Measurements from ENCODE around the gene NCBP2.
"Not testable (repeated sequence)": the region's sequence is repeated elsewhere in the genome, so short reads cannot be mapped to it uniquely, and the experiment has no call there.

The NCBP2 gene

GRCh38 chr3:196949285-196949619, 6.9 kb upstream of the NCBP2 start:
- no peak overlapping the region for H3K4me3 ChIP-seq (ENCODE audit: low read depth, low read length)
- TF ChIP-seq CTCF (IDR thresholded peaks at IDR 0.05; ENCODE audit: insufficient read depth, low read depth, low read length, missing control alignments) = no peak

GRCh38 chr3:196948442-196949284, 6.3 kb upstream of the NCBP2 start:
- TF ChIP-seq CTCF (IDR thresholded peaks at IDR 0.05; ENCODE audit: insufficient read depth, low read depth, low read length, missing control alignments) = no peak
- DNase-seq (ENCODE audit: low read depth) = no peak

More at GRCh38 chr3:196949285-196949619, 6.9 kb upstream of the NCBP2 start:
- no peak for DNase-seq (ENCODE audit: low read depth)

GRCh38 chr3:196947860-196948441, 5.6 kb upstream of the NCBP2 start:
- no peak overlapping the region for H3K4me3 ChIP-seq (ENCODE audit: low read depth, low read length)
- no peak for TF ChIP-seq CTCF (IDR thresholded peaks at IDR 0.05; ENCODE audit: insufficient read depth, low read depth, low read length, missing control alignments)
- no peak for DNase-seq (ENCODE audit: low read depth)

More at GRCh38 chr3:196948442-196949284, 6.3 kb upstream of the NCBP2 start:
- no peak overlapping the region for H3K4me3 ChIP-seq (ENCODE audit: low read depth, low read length)

- no peak overlapping the region for H3K4me3 ChIP-seq (ENCODE audit: low read depth, low read length)
- DNase-seq (ENCODE audit: low read depth) = no peak
- TF ChIP-seq CTCF (IDR thresholded peaks at IDR 0.05; ENCODE audit: insufficient read depth, low read depth, low read length, missing control alignments) = peak; percentile 6
These were observed 5.0 kb upstream of the NCBP2 start for GRCh38 chr3:196947136-196947859.

GRCh38 chr3:196944037-196944790, 1.9 kb upstream of the NCBP2 start:
- peak overlapping the region; percentile 72; the same call in 1 of the 2 replicates for H3K4me3 ChIP-seq (ENCODE audit: low read depth, low read length)
- DNase-seq (ENCODE audit: low read depth) = not testable (repeated sequence)

GRCh38 chr3:196942915-196943277, 568 bp upstream of the NCBP2 start:
- TF ChIP-seq CTCF (IDR thresholded peaks at IDR 0.05; ENCODE audit: insufficient read depth, low read depth, low read length, missing control alignments) = no peak
- DNase-seq (ENCODE audit: low read depth) = peak; percentile 52
- peak overlapping the region; percentile 72 for H3K4me3 ChIP-seq (ENCODE audit: low read depth, low read length)
